NCI-H128 (cell line): ENCODE results near the gene ATRX.
"Not testable (repeated sequence)": the region's sequence is repeated elsewhere in the genome, so short reads cannot be mapped to it uniquely, and the experiment has no call there.

Experiments
- DNase-seq: peaks from one replicate; lab custom pipeline; 2025; ENCODE audit not compliant: unreplicated experiment; lab: John Stamatoyannopoulos, UW

Gene ATRX

GRCh38 chrX:77785486-77786364, at the start of gene ATRX:
TSS of gene ATRX (minus strand) at chrX:77786216. CDS start at chrX:77786001, 215 bp downstream.
- DNase-seq, result no peak

GRCh38 chrX:77831544-77831943, 45.5 kb upstream of the ATRX start:
- not testable (repeated sequence) for DNase-seq

GRCh38 chrX:77821989-77822388, 36.0 kb upstream of the ATRX start:
- DNase-seq, result not testable (repeated sequence)

- DNase-seq, result no peak
Measured at GRCh38 chrX:77820091-77820727, 34.2 kb upstream of the ATRX start.

- DNase-seq, result no peak
Measured at GRCh38 chrX:77814210-77814609, 28.2 kb upstream of the ATRX start.

- no peak for DNase-seq
Measured at GRCh38 chrX:77802201-77802600, 16.2 kb upstream of the ATRX start.

- no peak for DNase-seq
Measured at GRCh38 chrX:77795124-77795523, 9.1 kb upstream of the ATRX start.

GRCh38 chrX:77793946-77794345, 7.9 kb upstream of the ATRX start:
- no peak for DNase-seq

- no peak for DNase-seq
Measured at GRCh38 chrX:77788050-77788449, 2.0 kb upstream of the ATRX start.

GRCh38 chrX:77786365-77786680, 307 bp upstream of the ATRX start:
- no peak for DNase-seq

GRCh38 chrX:77779695-77780094, 6.3 kb downstream of the ATRX start:
- no peak for DNase-seq

- no peak for DNase-seq
Measured at GRCh38 chrX:77776659-77777058, 9.4 kb downstream of the ATRX start.

GRCh38 chrX:77771601-77772000, 14.4 kb downstream of the ATRX start:
- no peak for DNase-seq

- DNase-seq, result no peak
Measured at GRCh38 chrX:77768787-77769186, 17.2 kb downstream of the ATRX start.

- DNase-seq, result not testable (repeated sequence)
Measured at GRCh38 chrX:77766212-77766611, 19.8 kb downstream of the ATRX start.

- no peak for DNase-seq
Measured at GRCh38 chrX:77755561-77755960, 30.5 kb downstream of the ATRX start.

GRCh38 chrX:77753942-77754341, 32.1 kb downstream of the ATRX start:
- DNase-seq, result not testable (repeated sequence)

- no peak for DNase-seq
Measured at GRCh38 chrX:77749695-77750094, 36.3 kb downstream of the ATRX start.

GRCh38 chrX:77743720-77744119, 42.3 kb downstream of the ATRX start:
- DNase-seq, result no peak

GRCh38 chrX:77742788-77743476, 43.1 kb downstream of the ATRX start:
- DNase-seq, result no peak

GRCh38 chrX:77740376-77740905, 45.6 kb downstream of the ATRX start:
- no peak for DNase-seq

GRCh38 chrX:77733342-77733741, 52.7 kb downstream of the ATRX start:
- no peak for DNase-seq
